NCI-H226 (cell line): ENCODE results near the gene ZCCHC24.
"Not testable (repeated sequence)": the region's sequence is repeated elsewhere in the genome, so short reads cannot be mapped to it uniquely, and the experiment has no call there.

Experiments
- DNase-seq: peaks from one replicate; pipeline ENCODE4 v3.0.0-alpha.2; 2015

Gene ZCCHC24

GRCh38 chr10:79472449-79472848 lies 27.0 kb upstream of the ZCCHC24 start:
- no peak for DNase-seq

GRCh38 chr10:79471776-79472175 lies 26.4 kb upstream of the ZCCHC24 start:
- DNase-seq = no peak

- DNase-seq = no peak
Measured at GRCh38 chr10:79470096-79470495, 24.7 kb upstream of the ZCCHC24 start.

GRCh38 chr10:79468841-79469585 lies 23.6 kb upstream of the ZCCHC24 start:
- no peak for DNase-seq

- no peak for DNase-seq
Measured at GRCh38 chr10:79468015-79468560, 22.7 kb upstream of the ZCCHC24 start.

- DNase-seq = no peak
Measured at GRCh38 chr10:79465341-79465740, 19.9 kb upstream of the ZCCHC24 start.

- no peak for DNase-seq
Measured at GRCh38 chr10:79463578-79464496, 18.4 kb upstream of the ZCCHC24 start.

- no peak for DNase-seq
Measured at GRCh38 chr10:79460687-79461086, 15.3 kb upstream of the ZCCHC24 start.

- DNase-seq = no peak
Measured at GRCh38 chr10:79459243-79459642, 13.8 kb upstream of the ZCCHC24 start.

GRCh38 chr10:79458483-79458882 lies 13.1 kb upstream of the ZCCHC24 start:
- DNase-seq = no peak

- DNase-seq = no peak
Measured at GRCh38 chr10:79457256-79457785, 11.9 kb upstream of the ZCCHC24 start.

GRCh38 chr10:79454259-79454658 lies 8.8 kb upstream of the ZCCHC24 start:
- DNase-seq = peak; percentile 70

- DNase-seq = no peak
Measured at GRCh38 chr10:79453392-79453791, 8.0 kb upstream of the ZCCHC24 start.

- no peak for DNase-seq
Measured at GRCh38 chr10:79452174-79452611, 6.8 kb upstream of the ZCCHC24 start.

GRCh38 chr10:79451046-79451699 lies 5.7 kb upstream of the ZCCHC24 start:
- no peak for DNase-seq

GRCh38 chr10:79449181-79450146 lies 4.0 kb upstream of the ZCCHC24 start:
- no peak for DNase-seq

GRCh38 chr10:79448732-79449049 lies 3.3 kb upstream of the ZCCHC24 start:
- no peak for DNase-seq

- DNase-seq = no peak
Measured at GRCh38 chr10:79447911-79448731, 2.7 kb upstream of the ZCCHC24 start.

GRCh38 chr10:79447249-79447648 lies 1.8 kb upstream of the ZCCHC24 start:
- not testable (repeated sequence) for DNase-seq

- no peak for DNase-seq
Measured at GRCh38 chr10:79446758-79447084, 1.3 kb upstream of the ZCCHC24 start.
